HCT116 (cell line): ENCODE measurements around the gene OVOL1. TPM values are rescaled to one million over a fixed set of nuclear protein-coding genes. Genes with fewer than 3 reads are reported as not detected.
A peak's percentile ranks its signal among the peaks of the same experiment; 100 is the strongest.

ENCODE experiments used
- ATAC-seq: fragments of 200-7000 bp; cut with Tn5 transposase; 2 replicates; pipeline ENCODE4 v1.9.1; 2020; ENCODE audit warnings: mild to moderate bottlenecking, moderate library complexity
- BruUV-seq: library from RNA; stranded (reverse); fragments of 400-500 nt; replicated peaks from 2 replicates; lab custom pipeline; 2021; lab: Mats Ljungman, UMichigan
- CTCF ChIA-PET: fragments of 300-600 bp; sonication (Branson Sonifier 250); formaldehyde crosslinking; loops from one replicate; lab custom pipeline; 2021; ENCODE audit warnings: antibody characterized with exemption; lab: Charles Lee
- POLR2A ChIA-PET: fragments of 300-600, 350-600 bp; sonication (Branson Sonifier 250); formaldehyde crosslinking; loops from one replicate; lab custom pipeline; 2021; ENCODE audit warnings: antibody characterized with exemption; lab: Charles Lee
- RAD21 ChIA-PET, 2 experiments: fragments of 300-600 bp; sonication (Branson Sonifier 250); formaldehyde crosslinking; loops; one replicate each; lab custom pipeline; 2023; ENCODE audit warnings: low total read pairs in 2 of 2; ENCODE audit not compliant: uncharacterized antibody in 2 of 2, unreplicated experiment in 2 of 2, low non-redundant PET in 1 of 2; lab: Charles Lee
- DNase-seq: peaks from one replicate; pipeline ENCODE4 v3.0.0-alpha.2; 2010; ENCODE audit warnings: low read depth, low spot score
- H2AFZ ChIP-seq: fragments of 200-600 bp; shearing (Covaris generic), sonication (generic); 2 replicates; pipeline ENCODE4 v1.6.1; 2017; ENCODE audit warnings: low read depth, mixed run types, mixed read lengths, antibody characterized with exemption, low read length; ENCODE audit not compliant: poor library complexity, severe bottlenecking
- H3K27ac ChIP-seq: 2 replicates; pipeline ENCODE4 v1.5.1; 2012; ENCODE audit warnings: low read depth, low read length
- H3K27me3 ChIP-seq: fragments of 200-600 bp; sonication (generic); 2 replicates; pipeline ENCODE4 v1.6.1; 2016; ENCODE audit warnings: mixed run types, low read length, mixed read lengths; ENCODE audit not compliant: insufficient read depth
- H3K36me3 ChIP-seq, 2 experiments: fragments of 200-500 bp in 1 of 2; fragments of 200-600 bp in 1 of 2; sonication (Bioruptor generic) in 1 of 2; sonication (generic) in 1 of 2; 2 replicates each; pipeline versions ENCODE4 v1.5.1 to v1.6.1; 2014 to 2016; ENCODE audit warnings: low read length in 2 of 2, inconsistent platforms in 1 of 2, mixed read lengths in 1 of 2, mixed run types in 1 of 2; ENCODE audit not compliant: insufficient read depth in 2 of 2, control insufficient read depth in 1 of 2
- H3K4me1 ChIP-seq, 2 experiments: fragments of 200-600 bp in 1 of 2; sonication (generic) in 1 of 2; 2 replicates each; pipeline versions ENCODE4 v1.5.1 to v1.6.1; 2012 to 2017; ENCODE audit warnings: low read length in 2 of 2, inconsistent platforms in 1 of 2, mild to moderate bottlenecking in 1 of 2, mixed read lengths in 1 of 2, mixed run types in 1 of 2, moderate library complexity in 1 of 2; ENCODE audit not compliant: insufficient read depth in 2 of 2, control insufficient read depth in 1 of 2
- H3K4me2 ChIP-seq: fragments of 200-600 bp; sonication (generic); 2 replicates; pipeline ENCODE4 v1.6.1; 2017; ENCODE audit warnings: mixed run types, low read length, mixed read lengths
- H3K4me3 ChIP-seq, 2 experiments: fragments of 200-600 bp in 1 of 2; sonication (generic) in 1 of 2; replicated peaks in 1 of 2; 2 replicates each; pipeline ENCODE4 v1.5.1; 2011 to 2016; ENCODE audit warnings: low read length in 2 of 2, control low read depth in 1 of 2, low read depth in 1 of 2, mild to moderate bottlenecking in 1 of 2, mixed read lengths in 1 of 2, mixed run types in 1 of 2
- H3K79me2 ChIP-seq: fragments of 200-600 bp; sonication (generic); 2 replicates; pipeline ENCODE4 v1.6.1; 2017; ENCODE audit warnings: mild to moderate bottlenecking, mixed run types, low read length, moderate library complexity, mixed read lengths; ENCODE audit not compliant: insufficient read depth
- H3K9ac ChIP-seq: fragments of 200-600 bp; sonication (generic); 2 replicates; pipeline ENCODE4 v1.6.1; 2016; ENCODE audit warnings: low read length, mixed read lengths
- H3K9me2 ChIP-seq: fragments of 200-600 bp; sonication (generic), shearing (Covaris generic); 2 replicates; pipeline ENCODE4 v1.6.1; 2017; ENCODE audit warnings: mixed run types, mild to moderate bottlenecking, moderate library complexity; ENCODE audit not compliant: insufficient read depth
- H3K9me3 ChIP-seq, 2 experiments: fragments of 200-500 bp in 1 of 2; fragments of 200-600 bp in 1 of 2; sonication (Bioruptor generic) in 1 of 2; sonication (generic) in 1 of 2; 2 replicates each; pipeline ENCODE4 v1.6.1; 2014 to 2017; ENCODE audit warnings: low read length in 2 of 2, mixed read lengths in 2 of 2, inconsistent platforms in 1 of 2, low read depth in 1 of 2, mild to moderate bottlenecking in 1 of 2, mixed run types in 1 of 2, moderate library complexity in 1 of 2; ENCODE audit not compliant: control insufficient read depth in 1 of 2, insufficient read depth in 1 of 2
- H4K20me1 ChIP-seq: fragments of 200-600 bp; sonication (generic), shearing (Covaris generic); 2 replicates; pipeline ENCODE4 v1.6.1; 2017; ENCODE audit warnings: mixed run types, mild to moderate bottlenecking, moderate library complexity; ENCODE audit not compliant: insufficient read depth
- CBX3 ChIP-seq: IDR thresholded peaks from 2 replicates; pipeline ENCODE4 v1.6.1; 2012; ENCODE audit warnings: low read depth
- CEBPB ChIP-seq: IDR thresholded peaks from 2 replicates; pipeline ENCODE4 v1.6.1; 2012; ENCODE audit warnings: low read depth
- CTCF ChIP-seq, 3 experiments: fragments of 200-600 bp in 1 of 3; sonication (generic) in 1 of 3; IDR thresholded peaks in 2 of 3; conservative IDR thresholded peaks in 1 of 3; 2 replicates each; pipeline ENCODE4 v1.5.1; 2012 to 2017; ENCODE audit warnings: low read depth in 2 of 3, low read length in 2 of 3, antibody characterized with exemption in 1 of 3, borderline replicate concordance in 1 of 3, control low read depth in 1 of 3, mild to moderate bottlenecking in 1 of 3, mixed read lengths in 1 of 3, mixed run types in 1 of 3, moderate library complexity in 1 of 3; ENCODE audit not compliant: insufficient read depth in 1 of 3
- EGR1 ChIP-seq: IDR thresholded peaks from 2 replicates; pipeline ENCODE4 v1.6.1; 2012; ENCODE audit warnings: low read depth
- EZH2 ChIP-seq: fragments of 200-600 bp; sonication (generic); IDR thresholded peaks from 2 replicates; pipeline ENCODE4 v1.6.1; 2017; ENCODE audit warnings: antibody characterized with exemption, mixed run types
- EZH2phosphoT487 ChIP-seq: fragments of 200-600 bp; IDR thresholded peaks from 2 replicates; pipeline ENCODE4 v1.6.1; 2018; ENCODE audit warnings: antibody characterized with exemption, borderline replicate concordance
- JUND ChIP-seq: IDR thresholded peaks from 2 replicates; pipeline ENCODE4 v1.6.1; 2012
- MAX ChIP-seq: IDR thresholded peaks from 2 replicates; pipeline ENCODE4 v1.6.1; 2012
- POLR2A ChIP-seq: IDR thresholded peaks from 2 replicates; pipeline ENCODE4 v1.7.0; 2011; ENCODE audit warnings: borderline replicate concordance; ENCODE audit not compliant: insufficient read depth, insufficient read length; ENCODE audit errors: extremely low read depth
- POLR2AphosphoS5 ChIP-seq: IDR thresholded peaks from 2 replicates; pipeline ENCODE4 v1.6.1; 2011; ENCODE audit warnings: mild to moderate bottlenecking, low read depth, low read length, moderate library complexity
- RAD21 ChIP-seq: IDR thresholded peaks from 2 replicates; pipeline ENCODE4 v1.6.1; 2012; ENCODE audit warnings: low read depth, mild to moderate bottlenecking
- REST ChIP-seq: IDR thresholded peaks from 2 replicates; pipeline ENCODE4 v1.6.1; 2012; ENCODE audit warnings: low read depth
- SIN3A ChIP-seq: IDR thresholded peaks from 2 replicates; pipeline ENCODE4 v1.6.1; 2012; ENCODE audit warnings: low read depth
- SP1 ChIP-seq: IDR thresholded peaks from 2 replicates; pipeline ENCODE4 v1.6.1; 2012; ENCODE audit warnings: low read depth
- TCF7L2 ChIP-seq: IDR thresholded peaks from 2 replicates; pipeline ENCODE4 v1.7.0; 2011; ENCODE audit warnings: borderline replicate concordance, inconsistent platforms; ENCODE audit not compliant: insufficient read depth, insufficient read length; ENCODE audit errors: extremely low read depth
- YY1 ChIP-seq: IDR thresholded peaks from 2 replicates; pipeline ENCODE4 v1.6.1; 2011; ENCODE audit warnings: low read length, low read depth, moderate library complexity, mild to moderate bottlenecking; ENCODE audit not compliant: insufficient replicate concordance; ENCODE audit errors: extremely low read depth
- intact Hi-C: fragments of 100-400 bp; cut with micrococcal nuclease; formaldehyde crosslinking; loops from 2 replicates; pipeline ENCODE4 v1.10.0; 2022
- total RNA-seq: library from RNA; stranded (reverse); gene quantifications from one replicate; pipeline ENCODE4 v1.2.1, GENCODE V29; 2021; ENCODE audit not compliant: unreplicated experiment
- TF ChIP-seq, protein P1 (sequence below): IDR thresholded peaks from 2 replicates; pipeline ENCODE4 v1.6.1; 2012

The OVOL1 gene
- total RNA-seq, 1 experiment from 2014 or later = 14.7 TPM

DNA sequence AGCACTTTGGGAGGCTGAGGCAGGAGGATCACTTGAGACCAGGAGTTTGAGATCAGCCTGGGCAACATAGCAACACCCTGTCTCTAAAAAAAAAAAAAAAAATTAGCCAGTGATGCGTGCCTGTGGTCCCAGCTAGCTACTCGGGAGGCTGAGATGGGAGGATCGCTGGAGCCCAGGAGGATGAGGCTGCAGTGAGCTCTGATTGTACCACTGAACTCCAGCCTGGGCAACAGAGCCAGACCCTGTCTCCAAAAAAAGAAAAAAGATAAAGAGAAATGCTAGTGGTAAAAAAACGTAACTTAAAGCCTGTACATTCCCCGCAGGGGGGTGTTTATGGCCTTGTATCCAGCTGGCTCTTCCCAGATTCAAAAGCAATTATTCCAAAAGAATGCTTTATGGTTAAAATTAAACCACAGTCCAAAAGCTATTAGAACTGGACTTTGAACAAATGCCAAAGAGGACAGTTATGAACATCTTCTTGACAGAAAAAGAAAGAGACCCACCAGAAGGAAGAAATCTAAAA is 30.5 kb downstream of the OVOL1 start (continued):
- TF ChIP-seq POLR2AphosphoS5 (no peak), SP1 (no peak), EZH2phosphoT487 (no peak)

DNA sequence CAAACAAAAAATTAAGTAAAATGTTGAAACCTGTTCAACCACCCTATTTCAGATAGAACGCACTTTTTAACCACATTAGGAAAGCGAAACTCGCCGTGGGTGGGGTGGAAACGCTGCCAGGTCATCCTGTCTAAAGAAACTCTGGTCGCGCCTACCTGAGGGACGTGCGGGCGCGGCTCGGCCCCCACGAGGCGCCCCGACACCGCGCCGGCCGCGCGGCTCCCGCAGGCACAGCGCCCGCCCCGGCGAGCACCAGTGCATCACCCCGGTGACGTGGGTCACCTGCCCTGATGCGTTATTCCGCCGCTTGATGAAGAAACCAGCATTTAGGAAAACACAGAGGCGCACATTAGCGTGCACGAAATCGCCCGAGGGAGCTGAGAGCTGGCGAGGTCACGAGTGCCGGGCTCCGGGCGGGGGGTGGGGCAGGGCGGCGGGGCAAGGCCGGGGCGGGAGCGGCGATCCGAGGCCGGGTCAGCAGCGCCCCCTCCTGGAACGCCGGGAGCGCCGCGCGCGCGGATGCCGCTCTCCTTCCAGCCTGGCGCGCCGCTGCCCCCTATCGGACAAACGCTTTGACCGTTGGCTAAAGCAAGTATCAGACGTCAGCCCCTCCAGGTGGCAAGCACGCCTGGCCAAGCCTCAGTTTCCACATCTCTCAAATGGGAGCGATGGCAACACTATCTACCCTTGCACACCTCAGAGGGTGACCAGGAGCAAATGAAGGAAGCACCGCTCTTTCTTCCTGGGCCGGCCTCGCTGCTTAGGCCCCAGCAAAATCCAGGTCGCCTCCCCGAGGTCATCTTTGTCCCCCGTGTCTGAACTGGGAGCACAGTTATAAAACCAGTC is 31.2 kb downstream of the OVOL1 start:
- ATAC-seq = peak; percentile 94
- Histone ChIP-seq H3K27me3 (no peaks in the 10 kb centered on the region), H4K20me1 (no peaks in the 10 kb centered on the region), H3K4me1 (peaks cover 0 to 12% of the 10 kb centered on the region in 2 experiments; a peak in 2 of 4 replicates), H2AFZ (peak overlapping the region; percentile 88), H3K79me2 (no peaks in the 10 kb centered on the region), H3K9ac (peak overlapping the region; percentile 67), H3K4me3 (peak overlapping the region; percentile 51 to 65), H3K9me2 (no peaks in the 10 kb centered on the region), H3K9me3 (no peaks in the 10 kb centered on the region), H3K36me3 (no peaks in the 10 kb centered on the region), H3K27ac (peak overlapping the region; percentile 51; the same call in 1 of the 2 replicates), H3K4me2 (peak overlapping the region; percentile 76)
- RAD21 ChIA-PET = interaction anchor here (0.6 to 2.2 kb wide), 13 partner anchors 19 to 188 kb away, joined by 3 to 12 read pairs (median 3); partner anchors contain the start of gene KAT5 (in 1 of the 2)
- CTCF ChIA-PET = interaction anchor here (0.6 to 3.7 kb wide), 12 partner anchors 9 to 209 kb away, joined by 3 to 36 read pairs (median 4); partner anchors contain the start of gene KAT5
- POLR2A ChIA-PET = interaction anchor here (0.6 to 2.6 kb wide), 5 partner anchors 13 to 106 kb away, joined by 3 to 8 read pairs (median 5); partner anchors contain the start of genes AP5B1, KAT5 and MUS81
- no TSS peak for BruUV-seq
- peak; percentile 76 for DNase-seq
- intact Hi-C loops = loop anchor here (1.0 kb wide), 4 partner anchors 38 to 171 kb away; partner anchors contain the start of genes AP5B1 and KAT5
- no peak for TF ChIP-seq EGR1
- TF ChIP-seq CBX3 = peak; percentile 98
- no peak for TF ChIP-seq JUND
- TF ChIP-seq TCF7L2 = no peak
- no peak for TF ChIP-seq REST
- TF ChIP-seq RAD21 = peak; percentile 96
- TF ChIP-seq POLR2A = no peak
- no peak for TF ChIP-seq EZH2
- peak; percentile 41; the same call in 1 of the 2 replicates for TF ChIP-seq SIN3A
- no peak for TF ChIP-seq EZH2phosphoT487
- peak; percentile 27; the same call in 1 of the 2 replicates for TF ChIP-seq SP1
- peak; percentile 86 for TF ChIP-seq MAX
- TF ChIP-seq YY1 = no peak
- no peak for TF ChIP-seq CEBPB
- TF ChIP-seq, protein P1, sequence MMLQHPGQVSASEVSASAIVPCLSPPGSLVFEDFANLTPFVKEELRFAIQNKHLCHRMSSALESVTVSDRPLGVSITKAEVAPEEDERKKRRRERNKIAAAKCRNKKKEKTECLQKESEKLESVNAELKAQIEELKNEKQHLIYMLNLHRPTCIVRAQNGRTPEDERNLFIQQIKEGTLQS = no peak
- peak; percentile 31 for TF ChIP-seq POLR2AphosphoS5
- TF ChIP-seq CTCF (IDR thresholded peaks at IDR 0.05 in 2 of 3, conservative IDR thresholded peaks at IDR 0.05 in 1 of 3; ENCODE audit: borderline replicate concordance in 1 of 3, insufficient read depth in 1 of 3, low read depth in 2 of 3, low read length in 2 of 3) = peak; percentile 88 to 99 (median 97)
